ENCODE measurements around the gene MESP2.

The MESP2 gene

GRCh38 chr15:89799918-89800498 is 23.9 kb downstream of the MESP2 start:
- Histone ChIP-seq H3K9me3 (peaks cover 0 to 5% (median 0%) of the 10 kb centered on the region in 3 donors), H3K4me3 (no peak overlapping the region), H3K27me3 (peaks cover 0 to 5% of the 10 kb centered on the region in 2 donors), H3K27ac (no peak overlapping the region), H3K4me1 (peaks cover 0 to 4% (median under 1%) of the 10 kb centered on the region in 4 donors), H3K36me3 (peaks cover 0 to 74% (median 14%) of the 10 kb centered on the region in 3 donors)
- intact Hi-C loops (cut with DNase I; ENCODE audit: low total_unique reads) = no loop called here
- no peak for DNase-seq
- TF ChIP-seq CTCF (IDR thresholded peaks at IDR 0.05) = no peak

GRCh38 chr15:89801471-89802195 is 25.5 kb downstream of the MESP2 start:
- Histone ChIP-seq H3K27me3 (peaks cover 0 to 5% of the 10 kb centered on the region in 2 donors), H3K4me1 (no peaks in the 10 kb centered on the region), H3K9me3 (peaks cover 0 to 5% (median 0%) of the 10 kb centered on the region in 3 donors), H3K4me3 (no peak overlapping the region), H3K36me3 (peaks cover 0 to 90% (median 14%) of the 10 kb centered on the region in 3 donors), H3K27ac (no peak overlapping the region)
- DNase-seq = no peak
- intact Hi-C loops (cut with DNase I; ENCODE audit: low total_unique reads) = no loop called here
- TF ChIP-seq CTCF (IDR thresholded peaks at IDR 0.05) = no peak

GRCh38 chr15:89802231-89802928 is 26.2 kb downstream of the MESP2 start:
- intact Hi-C loops (cut with DNase I; ENCODE audit: low total_unique reads) = no loop called here
- Histone ChIP-seq H3K9me3 (no peaks in the 10 kb centered on the region), H3K36me3 (peaks cover 0 to 84% (median 14%) of the 10 kb centered on the region in 3 donors), H3K4me1 (no peaks in the 10 kb centered on the region), H3K4me3 (no peak overlapping the region), H3K27me3 (peaks cover 0 to 5% of the 10 kb centered on the region in 2 donors), H3K27ac (no peak overlapping the region)
- DNase-seq = no peak
- TF ChIP-seq CTCF (IDR thresholded peaks at IDR 0.05) = no peak

GRCh38 chr15:89802986-89803824 is 27.1 kb downstream of the MESP2 start:
- H3K27ac ChIP-seq = no peak overlapping the region
- DNase-seq = no peak
- H3K4me3 ChIP-seq = no peak overlapping the region
- TF ChIP-seq CTCF (IDR thresholded peaks at IDR 0.05) = no peak
- peaks cover 0 to 5% of the 10 kb centered on the region in 2 donors for H3K27me3 ChIP-seq
- peaks cover 0 to 75% (median 14%) of the 10 kb centered on the region in 3 donors for H3K36me3 ChIP-seq
- H3K9me3 ChIP-seq = no peaks in the 10 kb centered on the region
- no peaks in the 10 kb centered on the region for H3K4me1 ChIP-seq
- intact Hi-C loops (cut with DNase I; ENCODE audit: low total_unique reads) = no loop called here

All from tibial artery (tissue), 4 donors.